Mucosa of rectum (tissue), 2 donors: Measurements from ENCODE around the gene TPMT.

Experiments used
- H3K27ac ChIP-seq, 2 donors: one replicate each; pipeline ENCODE4 v1.7.0; 2013; ENCODE audit warnings: inconsistent platforms in 2 of 2, low read depth in 2 of 2, low read length in 2 of 2
- H3K27me3 ChIP-seq, 2 donors: one replicate each; pipeline ENCODE4 v1.7.0; 2013; ENCODE audit warnings: low read length in 2 of 2; ENCODE audit not compliant: control insufficient read depth in 2 of 2, insufficient read depth in 2 of 2
- H3K36me3 ChIP-seq, 2 donors: one replicate each; pipeline ENCODE4 v1.7.0; 2013; ENCODE audit warnings: low read length in 2 of 2; ENCODE audit not compliant: control insufficient read depth in 2 of 2, insufficient read depth in 2 of 2
- H3K4me1 ChIP-seq, 2 donors: one replicate each; pipeline ENCODE4 v1.7.0; 2013; ENCODE audit warnings: low read length in 2 of 2, mild to moderate bottlenecking in 1 of 2; ENCODE audit not compliant: control insufficient read depth in 2 of 2, insufficient read depth in 2 of 2
- H3K4me3 ChIP-seq, 2 donors: one replicate each; pipeline ENCODE4 v1.7.0; 2013; ENCODE audit warnings: low read length in 2 of 2
- H3K9ac ChIP-seq, 2 donors: one replicate each; pipeline ENCODE4 v1.7.0; 2013; ENCODE audit warnings: low read length in 2 of 2, low read depth in 1 of 2, mild to moderate bottlenecking in 1 of 2
- H3K9me3 ChIP-seq, 2 donors: one replicate each; pipeline ENCODE4 v1.7.0; 2013; ENCODE audit warnings: low read length in 2 of 2; ENCODE audit not compliant: control insufficient read depth in 2 of 2
- donor health status: healthy.
- donor health status: Normal muscosa, but diverticular disease.

Gene TPMT

GRCh38 chr6:18154507-18155149 lies at the start of gene TPMT:
Gene TPMT, minus strand, starts transcription at chr6:18155077. Its CDS starts 5,950 bp downstream, at chr6:18149127.
- H3K9ac ChIP-seq: peak within 1 kb of the TSS; percentile 96 to 99
- H3K27ac ChIP-seq: peak within 1 kb of the TSS; percentile 92 to 97
- H3K4me1 ChIP-seq: peaks cover 9 to 10% of the 10 kb centered on the region in 2 donors
- peaks cover 0 to 5% of the 10 kb centered on the region in 2 donors for H3K36me3 ChIP-seq
- no peaks in the 10 kb centered on the region for H3K9me3 ChIP-seq
- peak within 1 kb of the TSS; percentile 95 to 98 for H3K4me3 ChIP-seq
- no peaks in the 10 kb centered on the region for H3K27me3 ChIP-seq

GRCh38 chr6:18203786-18204185 lies 48.9 kb upstream of the TPMT start:
- Histone ChIP-seq H3K36me3 (peaks cover 33 to 41% of the 10 kb centered on the region in 2 donors), H3K9me3 (no peaks in the 10 kb centered on the region), H3K27me3 (no peaks in the 10 kb centered on the region), H3K27ac (no peak overlapping the region), H3K9ac (no peak overlapping the region), H3K4me3 (no peak overlapping the region), H3K4me1 (no peaks in the 10 kb centered on the region)

GRCh38 chr6:18192026-18192425 lies 37.1 kb upstream of the TPMT start:
- H3K9ac ChIP-seq: no peak overlapping the region
- H3K27me3 ChIP-seq: no peaks in the 10 kb centered on the region
- H3K27ac ChIP-seq: no peak overlapping the region
- H3K4me3 ChIP-seq: no peak overlapping the region
- peaks cover 14 to 21% of the 10 kb centered on the region in 2 donors for H3K36me3 ChIP-seq
- no peaks in the 10 kb centered on the region for H3K4me1 ChIP-seq
- no peaks in the 10 kb centered on the region for H3K9me3 ChIP-seq

GRCh38 chr6:18189196-18189595 lies 34.3 kb upstream of the TPMT start:
- peaks cover 0 to 6% of the 10 kb centered on the region in 2 donors for H3K4me1 ChIP-seq
- no peaks in the 10 kb centered on the region for H3K27me3 ChIP-seq
- no peak overlapping the region for H3K27ac ChIP-seq
- H3K9me3 ChIP-seq: no peaks in the 10 kb centered on the region
- H3K4me3 ChIP-seq: no peak overlapping the region
- H3K36me3 ChIP-seq: peaks cover 12 to 17% of the 10 kb centered on the region in 2 donors
- no peak overlapping the region for H3K9ac ChIP-seq

- Histone ChIP-seq H3K9me3 (no peaks in the 10 kb centered on the region), H3K4me1 (peaks cover 0 to 6% of the 10 kb centered on the region in 2 donors), H3K27ac (no peak overlapping the region), H3K4me3 (no peak overlapping the region), H3K27me3 (no peaks in the 10 kb centered on the region), H3K36me3 (peaks cover 12 to 17% of the 10 kb centered on the region in 2 donors), H3K9ac (no peak overlapping the region)
Measured at GRCh38 chr6:18187701-18188100, 32.8 kb upstream of the TPMT start.

- H3K27ac ChIP-seq: no peak overlapping the region
- peaks cover 8 to 16% of the 10 kb centered on the region in 2 donors for H3K36me3 ChIP-seq
- H3K4me3 ChIP-seq: no peak overlapping the region
Measured at GRCh38 chr6:18186540-18187250, 31.8 kb upstream of the TPMT start.

GRCh38 chr6:18186033-18186432 lies 31.2 kb upstream of the TPMT start:
- Histone ChIP-seq H3K27me3 (no peaks in the 10 kb centered on the region), H3K4me1 (peaks cover 0 to 6% of the 10 kb centered on the region in 2 donors), H3K4me3 (no peak overlapping the region), H3K27ac (peak overlapping the region in 1 of 2 donors; percentile 38), H3K36me3 (peaks cover 2 to 10% of the 10 kb centered on the region in 2 donors), H3K9ac (no peak overlapping the region), H3K9me3 (no peaks in the 10 kb centered on the region)

More at GRCh38 chr6:18186540-18187250, 31.8 kb upstream of the TPMT start:
- H3K9ac ChIP-seq: no peak overlapping the region
- H3K27me3 ChIP-seq: no peaks in the 10 kb centered on the region
- peaks cover 0 to 6% of the 10 kb centered on the region in 2 donors for H3K4me1 ChIP-seq
- no peaks in the 10 kb centered on the region for H3K9me3 ChIP-seq

GRCh38 chr6:18185624-18186023 lies 30.7 kb upstream of the TPMT start:
- peak overlapping the region in 1 of 2 donors; percentile 38 for H3K27ac ChIP-seq
- no peak overlapping the region for H3K4me3 ChIP-seq
- peaks cover 0 to 7% of the 10 kb centered on the region in 2 donors for H3K36me3 ChIP-seq
- no peaks in the 10 kb centered on the region for H3K9me3 ChIP-seq
- peaks cover 2 to 6% of the 10 kb centered on the region in 2 donors for H3K4me1 ChIP-seq
- H3K9ac ChIP-seq: no peak overlapping the region
- H3K27me3 ChIP-seq: no peaks in the 10 kb centered on the region

- Histone ChIP-seq H3K4me1 (peaks cover 4 to 8% of the 10 kb centered on the region in 2 donors), H3K9me3 (no peaks in the 10 kb centered on the region), H3K9ac (no peak overlapping the region), H3K4me3 (no peak overlapping the region), H3K36me3 (peaks cover 0 to 5% of the 10 kb centered on the region in 2 donors), H3K27ac (no peak overlapping the region), H3K27me3 (no peaks in the 10 kb centered on the region)
Measured at GRCh38 chr6:18183766-18184165, 28.9 kb upstream of the TPMT start.

- H3K4me1 ChIP-seq: peaks cover 4 to 10% of the 10 kb centered on the region in 2 donors
Measured at GRCh38 chr6:18182568-18182967, 27.7 kb upstream of the TPMT start.

More at GRCh38 chr6:18182568-18182967, 27.7 kb upstream of the TPMT start:
- Histone ChIP-seq H3K9ac (no peak overlapping the region), H3K4me3 (no peak overlapping the region), H3K27me3 (no peaks in the 10 kb centered on the region), H3K9me3 (no peaks in the 10 kb centered on the region), H3K36me3 (peaks cover 0 to 3% of the 10 kb centered on the region in 2 donors), H3K27ac (no peak overlapping the region)
